Neuron (in vitro differentiated cells): Measurements from ENCODE around the gene PNLDC1.
"Not testable (repeated sequence)": the region's sequence is repeated elsewhere in the genome, so short reads cannot be mapped to it uniquely, and the experiment has no call there.

Experiments used
- H2AFZ ChIP-seq: one replicate; pipeline ENCODE4 v1.6.1; 2013; ENCODE audit warnings: low read depth, mild to moderate bottlenecking, inconsistent platforms, low read length, moderate library complexity
- H3K27me3 ChIP-seq: one replicate; pipeline ENCODE4 v1.6.1; 2013; ENCODE audit warnings: low read length; ENCODE audit not compliant: insufficient read depth
- H3K36me3 ChIP-seq: one replicate; pipeline ENCODE4 v1.6.1; 2013; ENCODE audit warnings: low read length; ENCODE audit not compliant: insufficient read depth
- H3K4me1 ChIP-seq: one replicate; pipeline ENCODE4 v1.6.1; 2013; ENCODE audit warnings: low read length; ENCODE audit not compliant: insufficient read depth
- H3K4me3 ChIP-seq: 2 replicates; pipeline ENCODE4 v1.5.1; 2013; ENCODE audit warnings: mild to moderate bottlenecking, low read length, moderate library complexity
- H3K9me3 ChIP-seq: one replicate; pipeline ENCODE4 v1.6.1; 2013; ENCODE audit warnings: low read length

PNLDC1 gene

GRCh38 chr6:159832946-159833345 lies 32.9 kb downstream of the PNLDC1 start:
- no peaks in the 10 kb centered on the region for H3K9me3 ChIP-seq
- H3K27me3 ChIP-seq, result peaks cover 4% of the 10 kb centered on the region
- H3K4me3 ChIP-seq, result no peak overlapping the region
- no peaks in the 10 kb centered on the region for H3K4me1 ChIP-seq
- H3K36me3 ChIP-seq, result no peaks in the 10 kb centered on the region
- no peak overlapping the region for H2AFZ ChIP-seq

DNA sequence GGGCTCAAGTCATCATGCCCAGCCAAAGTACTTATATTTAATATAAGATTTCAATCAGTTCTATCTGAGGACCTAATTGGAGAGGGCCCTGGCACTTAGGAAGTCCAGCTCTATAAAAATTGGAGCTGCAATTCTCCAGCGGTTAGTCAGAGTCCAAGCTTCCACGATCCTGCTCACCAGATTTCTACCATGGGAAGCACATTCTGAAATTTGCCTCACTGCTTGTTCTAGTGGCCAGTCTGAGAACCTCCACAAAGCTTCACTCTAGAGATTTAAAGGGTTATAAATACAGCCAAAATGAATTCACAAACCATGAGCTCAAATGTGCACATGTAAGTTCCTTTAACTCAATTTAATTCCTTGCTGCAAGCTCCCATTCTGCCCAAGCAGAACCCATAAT lies 33.5 kb downstream of the PNLDC1 start:
- Histone ChIP-seq H3K27me3 (peaks cover 4% of the 10 kb centered on the region), H3K4me3 (no peak overlapping the region), H3K9me3 (no peaks in the 10 kb centered on the region), H3K36me3 (no peaks in the 10 kb centered on the region), H3K4me1 (no peaks in the 10 kb centered on the region), H2AFZ (no peak overlapping the region)

GRCh38 chr6:159833997-159834603 lies 34.0 kb downstream of the PNLDC1 start:
- H3K4me1 ChIP-seq, result no peaks in the 10 kb centered on the region
- H3K9me3 ChIP-seq, result no peaks in the 10 kb centered on the region
- no peak overlapping the region for H3K4me3 ChIP-seq
- no peaks in the 10 kb centered on the region for H3K36me3 ChIP-seq
- peaks cover 4% of the 10 kb centered on the region for H3K27me3 ChIP-seq
- H2AFZ ChIP-seq, result no peak overlapping the region

GRCh38 chr6:159836718-159837490 lies 36.8 kb downstream of the PNLDC1 start:
- Histone ChIP-seq H3K4me1 (no peaks in the 10 kb centered on the region), H2AFZ (no peak overlapping the region), H3K36me3 (no peaks in the 10 kb centered on the region), H3K4me3 (no peak overlapping the region), H3K9me3 (no peaks in the 10 kb centered on the region), H3K27me3 (peaks cover 4% of the 10 kb centered on the region)

DNA sequence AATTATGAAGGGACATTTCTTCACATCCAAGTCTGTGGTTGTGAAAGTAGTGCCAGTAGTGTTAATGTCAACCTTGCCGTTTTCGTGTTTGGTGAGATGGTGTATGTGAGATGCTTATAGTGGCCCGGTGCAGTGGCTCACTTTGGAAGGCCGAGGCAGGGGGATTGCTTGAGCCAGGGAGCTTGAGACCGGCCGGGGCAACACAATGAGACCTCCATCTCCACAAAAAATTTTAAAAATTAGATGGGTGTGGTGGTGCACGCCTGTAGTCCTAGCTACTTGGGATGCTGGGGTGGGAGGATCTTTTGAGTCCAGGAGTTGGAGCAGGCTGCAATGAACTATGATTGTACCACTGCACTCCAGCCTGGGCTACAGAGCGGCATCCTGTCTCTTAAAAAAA lies 37.4 kb downstream of the PNLDC1 start:
- Histone ChIP-seq H3K36me3 (no peaks in the 10 kb centered on the region), H3K9me3 (no peaks in the 10 kb centered on the region), H3K4me1 (no peaks in the 10 kb centered on the region), H3K4me3 (no peak overlapping the region), H2AFZ (no peak overlapping the region), H3K27me3 (peaks cover 4% of the 10 kb centered on the region)

DNA sequence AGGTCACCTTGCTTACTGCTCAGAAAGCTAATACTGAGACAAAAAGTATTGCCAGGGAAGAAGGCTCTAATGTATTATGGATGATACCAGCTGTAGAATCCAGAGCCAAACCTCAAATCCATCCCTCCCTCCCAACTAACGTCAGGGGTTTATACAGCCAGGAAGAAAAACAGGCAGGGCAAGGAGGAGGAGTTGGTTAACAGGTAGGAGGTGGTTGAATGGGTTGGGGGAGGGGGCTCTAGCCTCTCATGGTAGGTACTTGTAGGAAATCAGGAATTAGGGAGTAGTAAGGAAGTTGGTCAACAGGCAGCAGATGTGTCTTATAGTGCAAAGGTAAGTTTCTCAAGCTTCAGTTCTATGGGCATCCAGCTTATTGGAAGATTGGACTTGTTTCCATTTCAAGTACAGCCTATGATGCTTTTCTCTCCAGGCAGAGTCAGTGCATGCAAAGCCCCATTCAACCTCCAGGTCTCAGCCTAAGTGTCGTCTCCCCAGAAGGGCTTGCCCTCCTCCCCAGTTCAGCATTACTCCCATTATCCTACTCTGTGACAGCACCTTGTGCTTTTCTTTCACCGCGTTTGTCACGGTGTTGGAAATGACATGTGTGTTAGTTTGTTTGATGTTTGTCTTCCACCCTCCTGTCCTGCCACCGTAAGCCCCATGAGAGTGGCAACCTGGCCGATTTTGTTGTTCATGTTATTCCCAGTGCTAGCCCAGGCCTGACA lies 38.1 kb downstream of the PNLDC1 start:
- H3K36me3 ChIP-seq, result no peaks in the 10 kb centered on the region
- no peaks in the 10 kb centered on the region for H3K4me1 ChIP-seq
- H2AFZ ChIP-seq, result no peak overlapping the region
- no peaks in the 10 kb centered on the region for H3K9me3 ChIP-seq
- H3K27me3 ChIP-seq, result peaks cover 4% of the 10 kb centered on the region
- no peak overlapping the region for H3K4me3 ChIP-seq

DNA sequence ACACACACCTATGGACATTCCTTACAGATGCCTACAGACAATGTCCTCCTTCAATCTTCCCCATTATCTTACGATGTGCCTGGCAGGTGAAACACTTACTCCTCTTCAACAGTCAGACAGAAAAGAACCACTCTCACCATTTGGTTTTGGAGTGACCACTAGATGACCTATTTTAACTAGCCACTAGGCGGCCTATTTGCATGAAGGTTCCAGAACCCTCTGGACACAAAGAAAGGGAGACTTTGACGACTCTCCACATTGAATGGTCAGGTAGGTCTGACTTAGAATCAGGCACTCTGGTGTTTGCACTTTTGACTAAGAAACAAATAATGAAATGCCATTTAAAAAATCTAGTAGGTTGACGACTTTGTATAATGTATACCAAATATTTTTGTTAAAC lies 42.0 kb downstream of the PNLDC1 start:
- Histone ChIP-seq H3K36me3 (no peaks in the 10 kb centered on the region), H3K4me1 (no peaks in the 10 kb centered on the region), H2AFZ (no peak overlapping the region), H3K4me3 (no peak overlapping the region), H3K9me3 (no peaks in the 10 kb centered on the region), H3K27me3 (no peaks in the 10 kb centered on the region)

GRCh38 chr6:159844737-159845645 lies 44.9 kb downstream of the PNLDC1 start:
- H3K4me1 ChIP-seq, result no peaks in the 10 kb centered on the region
- no peak overlapping the region for H3K4me3 ChIP-seq
- no peaks in the 10 kb centered on the region for H3K27me3 ChIP-seq
- no peaks in the 10 kb centered on the region for H3K36me3 ChIP-seq
- H3K9me3 ChIP-seq, result no peaks in the 10 kb centered on the region
- no peak overlapping the region for H2AFZ ChIP-seq

DNA sequence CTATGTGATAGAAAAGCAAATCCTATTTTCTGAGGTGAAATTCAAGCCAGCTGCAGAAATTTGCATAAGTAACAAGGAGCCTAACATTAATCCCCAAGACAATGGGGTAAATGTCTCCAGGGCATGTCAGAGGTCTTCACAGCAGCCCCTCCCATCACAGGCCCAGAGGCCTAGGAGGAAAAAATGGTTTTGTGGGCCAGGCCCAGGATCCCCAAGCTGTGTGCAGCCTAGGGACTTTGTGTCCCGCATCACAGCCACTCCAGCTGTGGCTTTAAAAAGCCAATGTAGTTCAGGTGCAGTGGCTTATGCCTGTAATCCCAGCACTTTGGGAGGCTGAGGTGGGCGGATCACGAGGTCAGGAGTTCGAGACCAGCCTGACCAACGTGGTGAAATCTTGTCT lies 48.5 kb downstream of the PNLDC1 start:
- not testable (repeated sequence) for H3K4me3 ChIP-seq, H2AFZ ChIP-seq, H3K9me3 ChIP-seq, H3K36me3 ChIP-seq, H3K27me3 ChIP-seq, H3K4me1 ChIP-seq

GRCh38 chr6:159849851-159850250 lies 49.8 kb downstream of the PNLDC1 start:
- not testable (repeated sequence) for H3K9me3 ChIP-seq, H3K36me3 ChIP-seq, H3K27me3 ChIP-seq, H2AFZ ChIP-seq, H3K4me1 ChIP-seq, H3K4me3 ChIP-seq

DNA sequence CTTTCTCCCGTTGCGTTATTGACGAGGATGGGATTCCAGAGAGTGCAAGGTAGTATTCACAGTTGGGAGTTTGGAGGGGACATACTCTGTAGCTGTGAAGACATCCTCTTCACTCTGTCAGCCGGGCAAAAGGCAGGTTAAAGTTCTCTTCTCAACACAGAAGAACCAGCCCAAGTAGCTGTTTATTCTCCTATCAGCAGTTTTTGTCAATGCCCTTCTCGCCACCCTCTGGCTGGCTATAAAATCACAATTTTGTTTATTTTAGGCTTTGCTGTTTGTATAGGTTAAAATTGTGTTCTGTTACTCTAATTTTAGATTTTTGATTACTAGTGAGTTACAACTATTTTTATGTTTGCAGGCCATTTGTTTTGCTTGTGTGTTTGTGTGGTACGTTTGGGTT lies 52.8 kb downstream of the PNLDC1 start:
- no peak overlapping the region for H3K4me3 ChIP-seq
- H3K36me3 ChIP-seq, result no peaks in the 10 kb centered on the region
- no peak overlapping the region for H2AFZ ChIP-seq
- no peaks in the 10 kb centered on the region for H3K9me3 ChIP-seq
- H3K4me1 ChIP-seq, result no peaks in the 10 kb centered on the region
- H3K27me3 ChIP-seq, result no peaks in the 10 kb centered on the region

DNA sequence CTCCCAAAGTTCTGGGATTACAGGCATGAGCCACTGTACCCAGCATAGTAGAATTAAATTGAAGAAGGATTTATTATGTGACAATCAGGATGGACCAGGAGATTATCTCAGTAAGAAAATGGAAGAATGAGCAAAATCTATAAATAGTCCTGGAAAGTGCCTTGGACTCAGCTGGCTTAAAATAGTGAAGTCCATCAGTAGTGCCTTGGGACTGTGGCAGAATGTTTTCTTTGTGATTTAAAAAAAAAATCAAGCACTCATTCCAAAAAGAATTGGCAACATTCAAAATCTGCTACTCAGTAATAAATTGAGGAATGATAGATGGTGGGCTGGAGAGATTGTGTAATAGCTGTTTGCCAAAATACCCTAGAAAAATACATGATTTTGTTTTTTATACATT lies 53.7 kb downstream of the PNLDC1 start:
- no peaks in the 10 kb centered on the region for H3K9me3 ChIP-seq

GRCh38 chr6:159854959-159855358 lies 54.9 kb downstream of the PNLDC1 start:
- no peaks in the 10 kb centered on the region for H3K27me3 ChIP-seq
- H3K36me3 ChIP-seq, result no peaks in the 10 kb centered on the region
- no peak overlapping the region for H3K4me3 ChIP-seq
- no peaks in the 10 kb centered on the region for H3K4me1 ChIP-seq
- H3K9me3 ChIP-seq, result no peaks in the 10 kb centered on the region
- H2AFZ ChIP-seq, result no peak overlapping the region

More for the DNA sequence above, 53.7 kb downstream of the PNLDC1 start:
- Histone ChIP-seq H3K27me3 (no peaks in the 10 kb centered on the region), H3K4me3 (no peak overlapping the region), H2AFZ (no peak overlapping the region), H3K36me3 (no peaks in the 10 kb centered on the region), H3K4me1 (no peaks in the 10 kb centered on the region)
